ENCODE results near the gene NRXN3.

DNA sequence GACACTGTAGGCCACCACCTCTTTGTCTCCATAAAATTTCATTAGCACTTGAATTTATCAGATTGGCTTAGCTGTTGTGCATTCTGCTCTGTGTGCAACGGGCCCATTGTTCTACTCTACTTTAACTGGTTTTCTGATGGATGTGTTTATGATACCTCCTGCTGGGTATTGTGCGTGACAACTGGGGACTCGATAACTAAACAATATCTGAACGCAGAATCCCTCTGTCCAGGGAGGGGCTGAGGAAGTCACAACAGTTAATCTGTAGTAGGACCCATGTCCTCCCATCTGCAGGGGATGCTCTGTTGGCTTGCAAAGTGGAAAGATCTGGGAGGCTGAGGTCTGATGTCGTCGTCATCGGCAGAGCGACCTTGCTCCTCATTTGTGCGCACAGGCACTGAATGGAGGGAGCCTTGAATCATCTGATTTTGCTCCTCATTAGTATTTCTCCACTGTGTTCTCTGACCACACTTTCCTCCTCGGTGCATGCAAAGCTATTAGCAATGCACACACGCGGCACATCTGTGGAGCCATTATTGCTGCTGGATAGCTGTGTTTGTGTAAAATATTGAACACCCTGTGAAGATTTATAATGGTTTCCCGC lies 422.5 kb downstream of the NRXN3 start:
- TF ChIP-seq, protein P1, sequence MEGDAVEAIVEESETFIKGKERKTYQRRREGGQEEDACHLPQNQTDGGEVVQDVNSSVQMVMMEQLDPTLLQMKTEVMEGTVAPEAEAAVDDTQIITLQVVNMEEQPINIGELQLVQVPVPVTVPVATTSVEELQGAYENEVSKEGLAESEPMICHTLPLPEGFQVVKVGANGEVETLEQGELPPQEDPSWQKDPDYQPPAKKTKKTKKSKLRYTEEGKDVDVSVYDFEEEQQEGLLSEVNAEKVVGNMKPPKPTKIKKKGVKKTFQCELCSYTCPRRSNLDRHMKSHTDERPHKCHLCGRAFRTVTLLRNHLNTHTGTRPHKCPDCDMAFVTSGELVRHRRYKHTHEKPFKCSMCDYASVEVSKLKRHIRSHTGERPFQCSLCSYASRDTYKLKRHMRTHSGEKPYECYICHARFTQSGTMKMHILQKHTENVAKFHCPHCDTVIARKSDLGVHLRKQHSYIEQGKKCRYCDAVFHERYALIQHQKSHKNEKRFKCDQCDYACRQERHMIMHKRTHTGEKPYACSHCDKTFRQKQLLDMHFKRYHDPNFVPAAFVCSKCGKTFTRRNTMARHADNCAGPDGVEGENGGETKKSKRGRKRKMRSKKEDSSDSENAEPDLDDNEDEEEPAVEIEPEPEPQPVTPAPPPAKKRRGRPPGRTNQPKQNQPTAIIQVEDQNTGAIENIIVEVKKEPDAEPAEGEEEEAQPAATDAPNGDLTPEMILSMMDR (conservative IDR thresholded peaks at IDR 0.05; ENCODE audit: low read length) = no peak
- TF ChIP-seq EZH2phosphoT487 (IDR thresholded peaks at IDR 0.05; ENCODE audit: borderline replicate concordance, low read depth, low read length) = no peak
